ENCODE data around the gene MPPED2. TPM values are rescaled to one million over a fixed set of nuclear protein-coding genes. Genes with fewer than 3 reads are reported as not detected.

MPPED2 gene
- total and polyA plus RNA-seq, 12 donors, result 2.1 to 28.3 (median 5.7) TPM

DNA sequence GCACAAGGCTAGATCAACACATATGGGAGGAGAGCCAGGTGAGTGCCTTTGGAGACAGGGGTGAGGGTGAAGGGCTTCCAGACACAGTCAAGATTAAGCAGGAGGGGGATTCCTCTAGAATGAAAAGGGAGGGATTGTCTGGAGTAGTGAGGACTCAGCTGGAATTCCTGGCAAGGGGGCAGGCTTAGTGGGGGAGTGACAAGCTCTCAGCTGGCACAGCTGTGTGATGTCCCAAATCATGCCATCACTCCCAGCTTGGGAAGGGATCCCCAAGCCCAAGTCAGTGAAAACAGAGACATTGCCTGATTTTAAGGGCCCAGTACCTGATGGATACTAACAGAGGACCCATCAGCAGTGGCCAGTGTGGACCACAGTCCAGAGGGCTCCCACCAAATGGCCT, 119.0 kb downstream of the MPPED2 start:
- intact Hi-C loops (cut with DNase I), result no loop called here
- Histone ChIP-seq H3K36me3 (replicated peaks in 1 of 2) (no peaks in the 10 kb centered on the region), H3K4me3 (no peak overlapping the region), H3K27ac (no peak overlapping the region), H3K27me3 (no peaks in the 10 kb centered on the region), H3K9me3 (replicated peaks in 1 of 3) (no peaks in the 10 kb centered on the region), H3K4me1 (replicated peaks in 1 of 2) (no peaks in the 10 kb centered on the region)
- TF ChIP-seq, protein P1, sequence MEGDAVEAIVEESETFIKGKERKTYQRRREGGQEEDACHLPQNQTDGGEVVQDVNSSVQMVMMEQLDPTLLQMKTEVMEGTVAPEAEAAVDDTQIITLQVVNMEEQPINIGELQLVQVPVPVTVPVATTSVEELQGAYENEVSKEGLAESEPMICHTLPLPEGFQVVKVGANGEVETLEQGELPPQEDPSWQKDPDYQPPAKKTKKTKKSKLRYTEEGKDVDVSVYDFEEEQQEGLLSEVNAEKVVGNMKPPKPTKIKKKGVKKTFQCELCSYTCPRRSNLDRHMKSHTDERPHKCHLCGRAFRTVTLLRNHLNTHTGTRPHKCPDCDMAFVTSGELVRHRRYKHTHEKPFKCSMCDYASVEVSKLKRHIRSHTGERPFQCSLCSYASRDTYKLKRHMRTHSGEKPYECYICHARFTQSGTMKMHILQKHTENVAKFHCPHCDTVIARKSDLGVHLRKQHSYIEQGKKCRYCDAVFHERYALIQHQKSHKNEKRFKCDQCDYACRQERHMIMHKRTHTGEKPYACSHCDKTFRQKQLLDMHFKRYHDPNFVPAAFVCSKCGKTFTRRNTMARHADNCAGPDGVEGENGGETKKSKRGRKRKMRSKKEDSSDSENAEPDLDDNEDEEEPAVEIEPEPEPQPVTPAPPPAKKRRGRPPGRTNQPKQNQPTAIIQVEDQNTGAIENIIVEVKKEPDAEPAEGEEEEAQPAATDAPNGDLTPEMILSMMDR (IDR thresholded peaks at IDR 0.05), result no peak
- TF ChIP-seq POLR2A (IDR thresholded peaks at IDR 0.05), result no peak
- DNase-seq, result no peak

DNA sequence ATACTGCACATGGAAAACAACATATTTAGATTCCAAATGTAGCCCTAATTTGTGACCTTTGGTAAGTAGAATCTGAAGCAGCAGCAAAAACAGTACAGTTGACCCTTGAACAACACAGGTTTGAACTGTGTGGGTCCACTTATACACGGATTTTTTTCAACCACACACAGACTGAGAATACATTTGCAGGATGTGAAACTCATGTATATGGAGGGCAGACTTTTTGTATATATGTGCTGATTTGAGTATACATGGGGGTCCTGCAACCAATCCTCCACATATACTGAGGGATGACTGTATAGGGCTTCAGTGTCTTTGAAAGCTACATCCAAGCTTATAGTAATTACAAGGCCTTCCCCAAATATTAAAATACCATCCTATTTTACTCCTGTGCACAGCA, 120.5 kb downstream of the MPPED2 start:
- intact Hi-C loops (cut with DNase I), result no loop called here
- no peaks in the 10 kb centered on the region for H3K27me3 ChIP-seq
- no peak overlapping the region for H3K27ac ChIP-seq
- TF ChIP-seq POLR2A (IDR thresholded peaks at IDR 0.05), result no peak
- TF ChIP-seq, protein P1 (IDR thresholded peaks at IDR 0.05), result no peak
- H3K4me1 ChIP-seq (replicated peaks in 1 of 2), result no peaks in the 10 kb centered on the region
- no peaks in the 10 kb centered on the region for H3K36me3 ChIP-seq (replicated peaks in 1 of 2)
- no peak overlapping the region for H3K4me3 ChIP-seq
- DNase-seq, result no peak
- 37 to 88% (median 74%) methylated on average over 1 of the region's 1 CpG for WGBS, 4 donors
- no peaks in the 10 kb centered on the region for H3K9me3 ChIP-seq (replicated peaks in 1 of 3)

DNA sequence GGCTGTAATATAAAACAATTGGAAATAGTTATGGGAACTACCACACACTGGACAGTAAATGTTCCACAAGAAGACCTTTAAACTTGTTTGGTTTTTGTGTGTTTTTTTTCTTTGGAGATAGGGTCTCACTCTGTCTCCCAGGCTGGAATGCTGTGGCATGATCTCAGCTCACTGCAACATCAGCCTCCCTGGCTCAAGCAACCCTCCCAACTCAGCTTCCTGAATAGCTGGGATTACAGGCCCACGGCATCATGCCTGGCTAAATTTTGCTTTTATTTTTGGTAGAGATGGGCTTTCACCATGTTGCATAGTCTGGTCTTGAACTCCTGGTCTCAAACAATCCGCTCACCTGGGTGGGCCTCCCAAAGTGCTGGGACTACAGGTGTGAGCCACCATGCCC, 121.0 kb downstream of the MPPED2 start:
- no peak overlapping the region for H3K4me3 ChIP-seq
- H3K4me1 ChIP-seq (replicated peaks in 1 of 2), result no peaks in the 10 kb centered on the region
- H3K27me3 ChIP-seq, result no peaks in the 10 kb centered on the region
- no peak overlapping the region for H3K27ac ChIP-seq
- no peak for DNase-seq
- no peaks in the 10 kb centered on the region for H3K36me3 ChIP-seq (replicated peaks in 1 of 2)
- WGBS, 4 donors, result 86 to 100% (median 89%) methylated on average over 2 of the region's 2 CpGs
- TF ChIP-seq POLR2A (IDR thresholded peaks at IDR 0.05), result no peak
- TF ChIP-seq, protein P1 (IDR thresholded peaks at IDR 0.05), result no peak
- intact Hi-C loops (cut with DNase I), result no loop called here
- no peaks in the 10 kb centered on the region for H3K9me3 ChIP-seq (replicated peaks in 1 of 3)

DNA sequence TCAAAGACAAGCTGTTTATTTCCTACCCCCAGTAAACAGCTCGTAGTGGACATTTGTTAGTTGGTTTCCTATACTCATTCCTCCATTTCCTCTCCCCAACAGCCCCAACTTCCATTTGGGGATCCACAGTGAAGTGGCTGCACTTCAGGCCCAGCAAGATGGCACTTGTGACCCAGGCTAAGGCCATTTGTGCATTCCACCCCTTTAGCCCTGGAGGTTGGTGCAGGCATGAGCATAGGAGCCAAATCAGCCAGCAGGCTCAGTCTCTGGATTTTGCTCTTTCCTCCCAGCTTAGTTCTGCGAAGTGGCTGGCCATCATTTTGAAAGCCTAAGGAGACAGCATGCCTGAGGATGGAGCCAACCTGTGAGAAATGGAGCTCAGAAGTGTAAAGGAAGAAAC, 122.9 kb downstream of the MPPED2 start:
- 72 to 95% (median 89%) methylated on average over 2 of the region's 2 CpGs for WGBS, 4 donors
- H3K4me1 ChIP-seq (replicated peaks in 1 of 2), result no peaks in the 10 kb centered on the region
- intact Hi-C loops (cut with DNase I), result no loop called here

More for the DNA sequence above, 122.9 kb downstream of the MPPED2 start:
- Histone ChIP-seq H3K9me3 (replicated peaks in 1 of 3) (no peaks in the 10 kb centered on the region), H3K36me3 (replicated peaks in 1 of 2) (no peaks in the 10 kb centered on the region), H3K27me3 (no peaks in the 10 kb centered on the region), H3K27ac (no peak overlapping the region), H3K4me3 (no peak overlapping the region)
- no peak for DNase-seq
- TF ChIP-seq, protein P1 (IDR thresholded peaks at IDR 0.05), result no peak
- no peak for TF ChIP-seq POLR2A (IDR thresholded peaks at IDR 0.05)
